Measurements from ENCODE around the gene ZBTB18. TPM values are rescaled to one million over a fixed set of nuclear protein-coding genes. Genes with fewer than 3 reads are reported as not detected.

ZBTB18 gene
- total and polyA plus RNA-seq, 4 donors = 8.9 to 21.3 (median 18.4) TPM

DNA sequence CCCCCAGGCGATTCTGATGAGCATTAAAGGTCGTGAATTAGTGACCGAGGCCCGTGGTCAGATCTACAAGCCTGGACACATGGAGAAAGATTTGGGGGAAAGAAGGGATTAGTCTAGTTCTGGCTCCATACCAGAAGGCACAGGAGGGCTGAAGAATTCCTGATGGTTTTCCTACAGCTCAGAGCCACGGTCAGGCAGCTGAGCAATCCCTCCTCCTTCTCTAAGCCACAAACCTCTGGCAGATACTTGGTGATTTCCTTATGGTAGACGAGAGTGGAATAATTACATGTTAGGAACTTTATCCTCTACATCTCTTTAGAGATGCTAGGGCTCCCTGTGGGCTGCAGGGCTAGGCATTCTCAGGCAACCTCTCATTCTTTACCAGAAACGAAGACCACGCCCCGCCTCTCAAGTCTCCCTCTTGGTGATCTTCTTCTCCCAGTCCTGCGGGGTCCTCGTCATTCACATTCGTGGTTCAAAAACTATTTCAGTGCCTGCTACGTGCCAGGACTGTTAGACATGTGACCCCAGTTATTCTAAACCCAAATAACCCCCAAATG lies 20.5 kb upstream of the ZBTB18 start:
- Histone ChIP-seq H3K9ac (ENCODE audit: insufficient read depth in 1 of 2, low read length in 2 of 2) (no peak overlapping the region), H3K27me3 (ENCODE audit: control insufficient read depth in 3 of 3, insufficient read depth in 3 of 3, low read length in 2 of 3) (no peaks in the 10 kb centered on the region), H3K4me1 (ENCODE audit: control insufficient read depth in 5 of 5, insufficient read depth in 5 of 5, low read length in 5 of 5) (no peaks in the 10 kb centered on the region), H3K27ac (ENCODE audit: low read depth in 1 of 2, low read length in 1 of 2) (no peak overlapping the region), H3K9me3 (ENCODE audit: control insufficient read depth in 4 of 4, insufficient read depth in 3 of 4, low read length in 3 of 4) (no peaks in the 10 kb centered on the region), H3K36me3 (ENCODE audit: control insufficient read depth in 4 of 4, insufficient read depth in 4 of 4, low read length in 4 of 4) (no peaks in the 10 kb centered on the region), H3K4me3 (no peak overlapping the region)
- ATAC-seq (ENCODE audit: insufficient read depth, low FRiP score) = no peak
- no peak for DNase-seq
- 85 to 89% methylated on average over 13 of the region's 13 CpGs for WGBS, 2 donors
- TF ChIP-seq, protein P1, sequence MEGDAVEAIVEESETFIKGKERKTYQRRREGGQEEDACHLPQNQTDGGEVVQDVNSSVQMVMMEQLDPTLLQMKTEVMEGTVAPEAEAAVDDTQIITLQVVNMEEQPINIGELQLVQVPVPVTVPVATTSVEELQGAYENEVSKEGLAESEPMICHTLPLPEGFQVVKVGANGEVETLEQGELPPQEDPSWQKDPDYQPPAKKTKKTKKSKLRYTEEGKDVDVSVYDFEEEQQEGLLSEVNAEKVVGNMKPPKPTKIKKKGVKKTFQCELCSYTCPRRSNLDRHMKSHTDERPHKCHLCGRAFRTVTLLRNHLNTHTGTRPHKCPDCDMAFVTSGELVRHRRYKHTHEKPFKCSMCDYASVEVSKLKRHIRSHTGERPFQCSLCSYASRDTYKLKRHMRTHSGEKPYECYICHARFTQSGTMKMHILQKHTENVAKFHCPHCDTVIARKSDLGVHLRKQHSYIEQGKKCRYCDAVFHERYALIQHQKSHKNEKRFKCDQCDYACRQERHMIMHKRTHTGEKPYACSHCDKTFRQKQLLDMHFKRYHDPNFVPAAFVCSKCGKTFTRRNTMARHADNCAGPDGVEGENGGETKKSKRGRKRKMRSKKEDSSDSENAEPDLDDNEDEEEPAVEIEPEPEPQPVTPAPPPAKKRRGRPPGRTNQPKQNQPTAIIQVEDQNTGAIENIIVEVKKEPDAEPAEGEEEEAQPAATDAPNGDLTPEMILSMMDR (IDR thresholded peaks at IDR 0.05; ENCODE audit: control extremely low read depth, extremely low read depth) = no peak

DNA sequence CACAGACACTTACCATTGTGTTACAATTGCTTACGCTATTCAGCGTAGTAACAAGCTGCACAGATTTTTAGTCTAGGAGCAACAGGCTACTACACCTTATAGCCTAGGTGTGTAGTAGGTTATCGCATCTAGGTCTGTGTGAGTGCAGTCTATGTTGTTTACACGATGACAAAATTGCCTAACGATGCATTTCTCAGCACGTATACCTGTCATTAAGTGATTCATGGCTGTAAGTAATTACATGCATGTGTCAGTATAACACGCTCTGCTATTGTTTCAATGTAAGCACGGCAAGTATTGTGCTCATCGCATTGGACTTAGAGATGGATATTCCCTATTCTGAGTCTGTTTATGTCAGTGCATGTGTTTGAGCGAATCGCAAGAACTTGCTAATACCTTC lies 15.7 kb upstream of the ZBTB18 start:
- 95 to 98% methylated on average over 11 of the region's 11 CpGs for whole genome bisulfite sequencing, 2 donors

DNA sequence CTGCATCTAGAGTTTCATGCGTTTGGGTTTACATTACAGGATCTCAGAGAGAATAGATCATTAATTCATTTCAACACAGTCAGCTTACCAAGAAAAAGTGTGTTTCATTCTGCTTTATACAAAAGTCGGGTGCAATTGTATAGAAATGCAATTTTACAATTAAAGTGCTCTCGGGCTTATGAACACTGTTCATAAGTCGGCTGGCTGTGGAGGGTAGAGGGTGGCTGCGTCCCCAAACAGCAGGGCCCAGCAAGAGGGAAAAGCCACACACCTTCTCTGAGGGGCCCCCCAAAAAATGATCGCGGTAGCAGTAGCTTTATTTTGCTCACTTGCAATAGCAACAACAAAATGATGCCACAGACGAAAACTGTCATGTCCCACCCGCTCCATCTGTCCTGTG lies 13.8 kb upstream of the ZBTB18 start:
- H3K9ac ChIP-seq (ENCODE audit: insufficient read depth in 1 of 2, low read length in 2 of 2) = no peak overlapping the region
- no peaks in the 10 kb centered on the region for H3K27me3 ChIP-seq (ENCODE audit: control insufficient read depth in 3 of 3, insufficient read depth in 3 of 3, low read length in 2 of 3)
- DNase-seq (no peak), ATAC-seq (ENCODE audit: insufficient read depth, low FRiP score) (no peak)
- no peaks in the 10 kb centered on the region for H3K9me3 ChIP-seq (ENCODE audit: control insufficient read depth in 4 of 4, insufficient read depth in 3 of 4, low read length in 3 of 4)
- no peaks in the 10 kb centered on the region for H3K36me3 ChIP-seq (ENCODE audit: control insufficient read depth in 4 of 4, insufficient read depth in 4 of 4, low read length in 4 of 4)
- H3K4me3 ChIP-seq = no peak overlapping the region
- peaks cover 0 to 3% (median 0%) of the 10 kb centered on the region in 5 donors for H3K4me1 ChIP-seq (ENCODE audit: control insufficient read depth in 5 of 5, insufficient read depth in 5 of 5, low read length in 5 of 5)
- TF ChIP-seq, protein P1 (IDR thresholded peaks at IDR 0.05; ENCODE audit: control extremely low read depth, extremely low read depth) = no peak
- 88 to 90% methylated on average over 9 of the region's 9 CpGs for WGBS, 2 donors
- no peak overlapping the region for H3K27ac ChIP-seq (ENCODE audit: low read depth in 1 of 2, low read length in 1 of 2)

More for the DNA sequence above, 15.7 kb upstream of the ZBTB18 start:
- Histone ChIP-seq H3K4me3 (no peak overlapping the region), H3K9ac (ENCODE audit: insufficient read depth in 1 of 2, low read length in 2 of 2) (no peak overlapping the region), H3K36me3 (ENCODE audit: control insufficient read depth in 4 of 4, insufficient read depth in 4 of 4, low read length in 4 of 4) (no peaks in the 10 kb centered on the region), H3K4me1 (ENCODE audit: control insufficient read depth in 5 of 5, insufficient read depth in 5 of 5, low read length in 5 of 5) (no peaks in the 10 kb centered on the region), H3K27ac (ENCODE audit: low read depth in 1 of 2, low read length in 1 of 2) (no peak overlapping the region), H3K27me3 (ENCODE audit: control insufficient read depth in 3 of 3, insufficient read depth in 3 of 3, low read length in 2 of 3) (no peaks in the 10 kb centered on the region), H3K9me3 (ENCODE audit: control insufficient read depth in 4 of 4, insufficient read depth in 3 of 4, low read length in 3 of 4) (no peaks in the 10 kb centered on the region)
- DNase-seq (no peak), ATAC-seq (ENCODE audit: insufficient read depth, low FRiP score) (no peak)
- TF ChIP-seq, protein P1 (IDR thresholded peaks at IDR 0.05; ENCODE audit: control extremely low read depth, extremely low read depth) = no peak
